Activated CD4-positive, CD25-positive, alpha-beta regulatory T cell treated with anti-CD3 and anti-CD28 coated beads, Interleukin-2, amount 50 U/mL, for 24 hours (primary cell): ENCODE results near the gene CBY1.
A peak's percentile ranks its signal among the peaks of the same experiment; 100 is the strongest.
"Not testable (repeated sequence)": the region's sequence is repeated elsewhere in the genome, so short reads cannot be mapped to it uniquely, and the experiment has no call there.

Source experiments
- ATAC-seq, 2 donors: fragments of 150-1000 bp; cut with Tn5 transposase; one replicate each; pipeline ENCODE4 v1.10.0; 2021; ENCODE audit warnings: mild to moderate bottlenecking in 1 of 2, moderate library complexity in 1 of 2

CBY1 gene

GRCh38 chr22:38656256-38657044, at the start of gene CBY1, which contains the start of gene FAM227A:
CBY1 (plus strand) TSS chr22:38656638; CDS start chr22:38668055, 11,417 bp downstream.
FAM227A (minus strand) TSS chr22:38656392; CDS start chr22:38650168, 6,224 bp downstream.
- ATAC-seq, result peak; percentile 83 to 84

- no peak for ATAC-seq
Measured at GRCh38 chr22:38607680-38608079, 48.8 kb upstream of the CBY1 start.

- no peak for ATAC-seq
Measured at GRCh38 chr22:38608992-38609750, 47.3 kb upstream of the CBY1 start.

- no peak for ATAC-seq
Measured at GRCh38 chr22:38610234-38610633, 46.2 kb upstream of the CBY1 start.

GRCh38 chr22:38611559-38611958, 44.9 kb upstream of the CBY1 start:
- no peak for ATAC-seq

- no peak for ATAC-seq
Measured at GRCh38 chr22:38612217-38613006, 44.0 kb upstream of the CBY1 start.

- peak in 1 of 2 donors; percentile 64 for ATAC-seq
Measured at GRCh38 chr22:38613588-38613987, 42.9 kb upstream of the CBY1 start.

GRCh38 chr22:38614332-38615063, 41.9 kb upstream of the CBY1 start:
- no peak for ATAC-seq

GRCh38 chr22:38615064-38615405, 41.4 kb upstream of the CBY1 start:
- not testable (repeated sequence) for ATAC-seq

GRCh38 chr22:38618258-38618657, 38.2 kb upstream of the CBY1 start:
- no peak for ATAC-seq

GRCh38 chr22:38618682-38619081, 37.8 kb upstream of the CBY1 start:
- ATAC-seq, result no peak

- no peak for ATAC-seq
Measured at GRCh38 chr22:38623351-38623750, 33.1 kb upstream of the CBY1 start.

- no peak for ATAC-seq
Measured at GRCh38 chr22:38628444-38628843, 28.0 kb upstream of the CBY1 start.

- no peak for ATAC-seq
Measured at GRCh38 chr22:38629108-38629507, 27.3 kb upstream of the CBY1 start.

GRCh38 chr22:38631724-38632123, 24.7 kb upstream of the CBY1 start:
- ATAC-seq, result no peak

- no peak for ATAC-seq
Measured at GRCh38 chr22:38632528-38632927, 23.9 kb upstream of the CBY1 start.

- no peak for ATAC-seq
Measured at GRCh38 chr22:38638216-38638615, 18.2 kb upstream of the CBY1 start.

GRCh38 chr22:38638728-38639127, 17.7 kb upstream of the CBY1 start:
- no peak for ATAC-seq

GRCh38 chr22:38641476-38642040, 14.9 kb upstream of the CBY1 start:
- ATAC-seq, result no peak

- ATAC-seq, result peak; percentile 25 to 33
Measured at GRCh38 chr22:38644245-38644644, 12.2 kb upstream of the CBY1 start.

GRCh38 chr22:38645430-38645829, 11.0 kb upstream of the CBY1 start:
- no peak for ATAC-seq
